GM12873 (cell line): ENCODE data around the gene EML5.

Experiments
- CTCF ChIP-seq: IDR thresholded peaks from 2 replicates; pipeline ENCODE4 v1.5.1; 2012; ENCODE audit warnings: low read depth, mild to moderate bottlenecking, moderate library complexity, low read length, control low read depth; ENCODE audit not compliant: insufficient read depth; ENCODE audit errors: missing control alignments

EML5 gene

DNA sequence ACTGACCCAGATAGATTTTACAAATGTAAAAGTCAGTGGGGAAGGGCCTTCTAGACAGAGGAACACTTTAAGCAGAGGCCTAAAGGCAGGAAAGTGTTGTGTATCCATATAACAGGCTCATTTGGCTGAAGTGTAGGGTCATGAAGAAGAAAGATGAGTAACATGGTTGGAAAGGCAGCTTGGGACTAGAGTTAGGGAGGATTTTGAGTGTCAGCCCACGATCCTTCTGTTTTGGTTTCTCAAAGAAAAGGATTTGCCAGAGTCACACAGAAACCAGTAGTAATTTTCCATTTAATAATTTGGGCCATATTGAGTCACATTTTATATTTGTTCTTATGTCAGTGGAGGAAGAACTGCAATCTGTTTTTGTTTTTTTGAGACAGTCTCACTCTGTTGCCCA lies 153.5 kb downstream of the EML5 start:
- TF ChIP-seq CTCF, result no peak

DNA sequence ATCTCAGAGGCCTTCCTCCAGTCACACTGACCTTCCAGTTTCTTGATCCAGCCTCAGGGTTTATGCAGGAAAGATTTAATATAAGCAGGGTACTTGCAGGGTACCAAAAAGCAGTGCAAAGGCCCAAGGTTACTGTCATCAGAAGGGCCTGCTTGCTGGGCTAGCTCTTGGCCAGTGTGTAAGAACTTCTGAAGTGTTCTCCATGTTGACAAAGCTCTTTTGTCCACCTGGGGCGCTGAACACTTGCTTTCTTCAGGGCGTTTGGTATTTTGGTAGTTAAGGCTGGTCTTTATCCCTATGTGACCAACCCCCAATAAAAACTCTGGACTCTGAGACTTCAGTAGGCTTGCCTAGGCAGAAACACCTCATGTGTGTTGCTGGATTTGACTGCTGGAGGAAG lies 160.2 kb downstream of the EML5 start:
- TF ChIP-seq CTCF, result no peak

GRCh38 chr14:88631091-88631490 lies 161.7 kb downstream of the EML5 start:
- no peak for TF ChIP-seq CTCF

DNA sequence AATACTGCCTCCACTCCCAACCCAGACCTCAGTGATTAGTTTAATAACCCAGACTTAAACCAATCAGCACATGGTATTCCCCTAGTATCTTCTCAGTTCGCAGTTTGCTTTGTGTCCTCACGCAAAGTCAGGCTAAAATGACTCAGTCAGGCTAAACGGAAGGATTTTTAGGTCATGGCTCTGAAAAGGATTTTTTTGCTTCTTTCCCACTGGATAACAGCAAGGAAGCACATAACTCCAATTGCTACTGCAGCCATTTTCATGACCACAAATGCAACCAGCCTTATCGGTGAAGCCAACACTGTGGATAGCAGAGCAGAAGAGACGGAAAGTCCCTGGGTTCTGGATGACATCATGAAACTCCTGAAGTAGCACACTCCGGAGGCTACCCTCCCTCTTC lies 162.2 kb downstream of the EML5 start:
- TF ChIP-seq CTCF, result no peak

- no peak for TF ChIP-seq CTCF
Measured at GRCh38 chr14:88628462-88628861, 164.3 kb downstream of the EML5 start.

DNA sequence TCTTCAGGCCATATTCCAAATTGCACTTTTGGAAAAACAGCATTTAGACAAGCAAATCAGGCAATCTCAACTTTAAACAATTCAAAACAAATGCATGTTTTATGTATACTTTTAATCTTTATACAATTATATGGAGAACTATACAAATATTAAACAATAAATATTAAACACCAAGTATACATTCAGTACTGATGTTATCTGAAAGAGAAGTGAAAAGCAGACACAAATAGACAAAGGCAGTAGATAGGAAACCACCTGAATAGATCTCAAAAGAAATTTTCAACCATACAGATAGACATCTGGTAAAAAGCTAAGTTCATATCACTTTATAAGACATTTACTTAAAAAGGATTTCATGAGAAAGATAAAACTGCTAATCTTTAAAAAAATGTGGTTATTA lies 164.7 kb downstream of the EML5 start:
- no peak for TF ChIP-seq CTCF

DNA sequence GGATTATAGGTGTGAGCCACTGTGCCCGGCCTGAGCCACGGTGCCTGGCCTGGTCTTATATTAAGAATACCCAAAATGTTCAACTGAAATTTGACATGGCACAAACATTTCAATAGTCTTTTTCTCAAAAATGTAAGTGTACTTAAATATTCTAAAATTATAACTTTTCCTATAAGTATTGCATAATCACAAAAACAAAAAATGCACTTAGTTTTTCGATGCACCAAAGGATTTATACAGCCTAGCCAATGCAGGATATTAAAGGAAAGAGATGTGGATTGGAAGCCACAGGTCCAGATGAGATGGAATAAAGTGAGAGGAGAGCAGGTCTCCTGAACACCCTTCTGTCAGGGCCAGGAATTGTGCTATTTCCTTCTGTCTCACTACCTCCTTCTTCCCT lies 167.1 kb downstream of the EML5 start:
- TF ChIP-seq CTCF, result no peak

GRCh38 chr14:88621100-88621499 lies 171.7 kb downstream of the EML5 start:
- no peak for TF ChIP-seq CTCF
